Type B pancreatic cell (in vitro differentiated cells): ENCODE results near the gene UBE2K. TPM values are rescaled to one million over a fixed set of nuclear protein-coding genes. Genes with fewer than 3 reads are reported as not detected.

Experiments
- DNase-seq: peaks from one replicate; pipeline ENCODE4 v3.0.0; 2021; ENCODE audit warnings: mixed read lengths; ENCODE audit not compliant: unreplicated experiment; ENCODE audit errors: extremely low spot score
- H3K27ac Mint-ChIP-seq: 2 replicates; pipeline ENCODE4 v1.8.0; 2021; ENCODE audit warnings: mild to moderate bottlenecking, mixed read lengths
- H3K27me3 Mint-ChIP-seq: 2 replicates; pipeline ENCODE4 v1.8.0; 2021; ENCODE audit warnings: mixed read lengths
- H3K36me3 Mint-ChIP-seq: 2 replicates; pipeline ENCODE4 v1.8.0; 2021; ENCODE audit warnings: mixed read lengths
- H3K4me1 Mint-ChIP-seq: one replicate; pipeline ENCODE4 v1.8.0; 2021; ENCODE audit warnings: mixed read lengths; ENCODE audit not compliant: unreplicated experiment
- H3K4me3 Mint-ChIP-seq: 2 replicates; pipeline ENCODE4 v1.8.0; 2021; ENCODE audit warnings: mild to moderate bottlenecking, mixed read lengths
- H3K9me3 Mint-ChIP-seq: 2 replicates; pipeline ENCODE4 v1.8.0; 2021; ENCODE audit warnings: mixed read lengths
- total RNA-seq: library from RNA; stranded (reverse); gene quantifications from 2 replicates; pipeline ENCODE4 v1.2.1, GENCODE V29; 2021; ENCODE audit warnings: low replicate concordance
- TF ChIP-seq, protein P1 (sequence below): fragments of 200-600 bp; sonication (generic); conservative IDR thresholded peaks from 2 replicates; pipeline ENCODE4 v1.5.0; 2021; ENCODE audit warnings: antibody characterized with exemption, mild to moderate bottlenecking

The UBE2K gene
- total RNA-seq, 1 donor from 2014 or later: 87.7 TPM

DNA sequence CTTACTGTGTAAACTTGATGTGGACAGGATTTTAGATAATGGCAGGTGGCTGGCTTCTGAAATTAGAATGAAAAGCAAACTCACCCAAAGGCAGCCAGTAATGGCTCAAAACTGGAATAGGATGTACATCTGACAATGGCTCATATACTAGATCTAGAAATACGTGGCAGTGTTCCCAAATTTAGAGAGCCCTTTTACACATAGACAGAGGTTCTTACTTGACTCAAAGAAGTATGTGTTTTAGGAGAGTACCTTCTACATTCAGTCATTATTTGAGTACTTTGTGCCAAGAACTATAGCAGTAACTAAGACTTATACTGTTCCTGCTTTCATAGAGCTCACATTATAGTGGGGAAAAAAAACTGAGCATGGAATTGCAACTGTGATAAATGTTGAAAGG lies 48.0 kb downstream of the UBE2K start:
- peaks cover 8% of the 10 kb centered on the region for H3K36me3 Mint-ChIP-seq
- H3K4me1 Mint-ChIP-seq: no peaks in the 10 kb centered on the region
- H3K4me3 Mint-ChIP-seq: no peak overlapping the region
- TF ChIP-seq, protein P1, sequence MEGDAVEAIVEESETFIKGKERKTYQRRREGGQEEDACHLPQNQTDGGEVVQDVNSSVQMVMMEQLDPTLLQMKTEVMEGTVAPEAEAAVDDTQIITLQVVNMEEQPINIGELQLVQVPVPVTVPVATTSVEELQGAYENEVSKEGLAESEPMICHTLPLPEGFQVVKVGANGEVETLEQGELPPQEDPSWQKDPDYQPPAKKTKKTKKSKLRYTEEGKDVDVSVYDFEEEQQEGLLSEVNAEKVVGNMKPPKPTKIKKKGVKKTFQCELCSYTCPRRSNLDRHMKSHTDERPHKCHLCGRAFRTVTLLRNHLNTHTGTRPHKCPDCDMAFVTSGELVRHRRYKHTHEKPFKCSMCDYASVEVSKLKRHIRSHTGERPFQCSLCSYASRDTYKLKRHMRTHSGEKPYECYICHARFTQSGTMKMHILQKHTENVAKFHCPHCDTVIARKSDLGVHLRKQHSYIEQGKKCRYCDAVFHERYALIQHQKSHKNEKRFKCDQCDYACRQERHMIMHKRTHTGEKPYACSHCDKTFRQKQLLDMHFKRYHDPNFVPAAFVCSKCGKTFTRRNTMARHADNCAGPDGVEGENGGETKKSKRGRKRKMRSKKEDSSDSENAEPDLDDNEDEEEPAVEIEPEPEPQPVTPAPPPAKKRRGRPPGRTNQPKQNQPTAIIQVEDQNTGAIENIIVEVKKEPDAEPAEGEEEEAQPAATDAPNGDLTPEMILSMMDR: no peak
- no peaks in the 10 kb centered on the region for H3K9me3 Mint-ChIP-seq
- H3K27ac Mint-ChIP-seq: no peak overlapping the region
- DNase-seq: no peak
- H3K27me3 Mint-ChIP-seq: no peaks in the 10 kb centered on the region

GRCh38 chr4:39750216-39750615 lies 52.3 kb downstream of the UBE2K start:
- H3K4me1 Mint-ChIP-seq: no peaks in the 10 kb centered on the region

GRCh38 chr4:39754309-39754708 lies 56.4 kb downstream of the UBE2K start:
- no peaks in the 10 kb centered on the region for H3K4me1 Mint-ChIP-seq
- no peak overlapping the region for H3K4me3 Mint-ChIP-seq
- no peaks in the 10 kb centered on the region for H3K27me3 Mint-ChIP-seq
- H3K36me3 Mint-ChIP-seq: peaks cover 27% of the 10 kb centered on the region
- no peak for DNase-seq
- TF ChIP-seq, protein P1: no peak
- no peaks in the 10 kb centered on the region for H3K9me3 Mint-ChIP-seq
- H3K27ac Mint-ChIP-seq: no peak overlapping the region

More at GRCh38 chr4:39750216-39750615, 52.3 kb downstream of the UBE2K start:
- Mint-ChIP-seq H3K27me3 (no peaks in the 10 kb centered on the region), H3K36me3 (peaks cover 17% of the 10 kb centered on the region), H3K4me3 (no peak overlapping the region), H3K9me3 (no peaks in the 10 kb centered on the region), H3K27ac (no peak overlapping the region)
- no peak for DNase-seq
- TF ChIP-seq, protein P1: no peak

- no peak for DNase-seq
- H3K36me3 Mint-ChIP-seq: peaks cover 32% of the 10 kb centered on the region
- H3K4me1 Mint-ChIP-seq: no peaks in the 10 kb centered on the region
- no peaks in the 10 kb centered on the region for H3K9me3 Mint-ChIP-seq
- TF ChIP-seq, protein P1: no peak
- no peak overlapping the region for H3K27ac Mint-ChIP-seq
- H3K27me3 Mint-ChIP-seq: no peaks in the 10 kb centered on the region
- no peak overlapping the region for H3K4me3 Mint-ChIP-seq
Observed at GRCh38 chr4:39756159-39756558, 58.2 kb downstream of the UBE2K start.

- H3K36me3 Mint-ChIP-seq: peaks cover 36% of the 10 kb centered on the region
- H3K4me3 Mint-ChIP-seq: no peak overlapping the region
- no peak overlapping the region for H3K27ac Mint-ChIP-seq
Observed at GRCh38 chr4:39758176-39758575, 60.2 kb downstream of the UBE2K start.

More at GRCh38 chr4:39758176-39758575, 60.2 kb downstream of the UBE2K start:
- DNase-seq: no peak
- TF ChIP-seq, protein P1: no peak
- Mint-ChIP-seq H3K27me3 (no peaks in the 10 kb centered on the region), H3K9me3 (no peaks in the 10 kb centered on the region), H3K4me1 (no peaks in the 10 kb centered on the region)
